Fibroblast of villous mesenchyme (primary cell): ENCODE results near the gene ANKRD60. TPM values are rescaled to one million over a fixed set of nuclear protein-coding genes. Genes with fewer than 3 reads are reported as not detected.

ENCODE experiments used
- DNase-seq: peaks from one replicate; pipeline ENCODE4 v3.0.0-alpha.2; 2010; ENCODE audit warnings: low read depth
- H3K4me3 ChIP-seq: 2 replicates; pipeline ENCODE4 v1.5.1; 2011; ENCODE audit warnings: low read depth, mild to moderate bottlenecking, low read length
- total RNA-seq: library from RNA; depleted of rRNA; stranded (reverse); fragments of >200 nt; gene quantifications from 2 replicates; pipeline ENCODE4 v1.2.3, GENCODE V29; 2012
- TF ChIP-seq, protein P1 (sequence below): IDR thresholded peaks from 2 replicates; pipeline ENCODE4 v1.5.1; 2012; ENCODE audit warnings: low read depth, mild to moderate bottlenecking, low read length; ENCODE audit not compliant: insufficient read depth

The ANKRD60 gene
- total RNA-seq, 1 donor, result not detected

- peak; percentile 66 for DNase-seq
- TF ChIP-seq, protein P1, sequence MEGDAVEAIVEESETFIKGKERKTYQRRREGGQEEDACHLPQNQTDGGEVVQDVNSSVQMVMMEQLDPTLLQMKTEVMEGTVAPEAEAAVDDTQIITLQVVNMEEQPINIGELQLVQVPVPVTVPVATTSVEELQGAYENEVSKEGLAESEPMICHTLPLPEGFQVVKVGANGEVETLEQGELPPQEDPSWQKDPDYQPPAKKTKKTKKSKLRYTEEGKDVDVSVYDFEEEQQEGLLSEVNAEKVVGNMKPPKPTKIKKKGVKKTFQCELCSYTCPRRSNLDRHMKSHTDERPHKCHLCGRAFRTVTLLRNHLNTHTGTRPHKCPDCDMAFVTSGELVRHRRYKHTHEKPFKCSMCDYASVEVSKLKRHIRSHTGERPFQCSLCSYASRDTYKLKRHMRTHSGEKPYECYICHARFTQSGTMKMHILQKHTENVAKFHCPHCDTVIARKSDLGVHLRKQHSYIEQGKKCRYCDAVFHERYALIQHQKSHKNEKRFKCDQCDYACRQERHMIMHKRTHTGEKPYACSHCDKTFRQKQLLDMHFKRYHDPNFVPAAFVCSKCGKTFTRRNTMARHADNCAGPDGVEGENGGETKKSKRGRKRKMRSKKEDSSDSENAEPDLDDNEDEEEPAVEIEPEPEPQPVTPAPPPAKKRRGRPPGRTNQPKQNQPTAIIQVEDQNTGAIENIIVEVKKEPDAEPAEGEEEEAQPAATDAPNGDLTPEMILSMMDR, result no peak
- peak overlapping the region; percentile 16 for H3K4me3 ChIP-seq
Measured at GRCh38 chr20:58237318-58238132, 9.1 kb upstream of the ANKRD60 start.

DNA sequence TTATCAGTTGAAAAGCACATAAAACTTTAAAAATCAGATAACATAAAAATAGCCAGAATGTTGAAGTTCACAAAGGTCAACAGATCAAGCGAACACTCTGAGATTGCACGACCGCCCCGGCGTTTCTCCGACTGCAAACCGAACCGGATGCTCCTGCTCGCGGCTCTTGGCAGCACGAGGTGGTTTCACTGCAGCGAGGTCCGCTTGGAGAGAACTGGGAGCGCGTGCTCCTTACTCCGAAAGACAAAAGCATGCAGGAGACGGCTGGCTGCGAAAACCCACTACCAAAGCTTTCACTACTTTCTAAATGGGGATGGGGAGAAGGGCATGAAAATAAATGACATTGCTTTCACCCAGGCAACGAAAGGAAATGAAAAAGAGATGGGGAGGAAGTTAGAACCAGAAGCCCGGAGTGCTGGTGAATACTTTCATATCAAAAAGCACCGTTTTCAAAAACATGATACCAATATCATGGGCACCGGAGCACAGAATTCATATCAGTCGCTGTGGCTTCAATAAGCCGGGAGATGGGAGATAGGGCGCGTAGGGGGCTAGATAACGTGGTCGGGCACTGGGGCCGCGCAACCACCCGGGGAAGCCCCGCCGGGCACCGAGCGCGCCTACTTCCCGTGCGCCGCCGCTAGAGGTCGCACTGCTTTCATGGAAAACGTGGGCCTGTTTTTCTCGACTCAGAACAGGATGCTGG, 8.3 kb upstream of the ANKRD60 start:
- peak; percentile 64 for DNase-seq
- peak overlapping the region; percentile 56 for H3K4me3 ChIP-seq
- TF ChIP-seq, protein P1, result peak; percentile 95

DNA sequence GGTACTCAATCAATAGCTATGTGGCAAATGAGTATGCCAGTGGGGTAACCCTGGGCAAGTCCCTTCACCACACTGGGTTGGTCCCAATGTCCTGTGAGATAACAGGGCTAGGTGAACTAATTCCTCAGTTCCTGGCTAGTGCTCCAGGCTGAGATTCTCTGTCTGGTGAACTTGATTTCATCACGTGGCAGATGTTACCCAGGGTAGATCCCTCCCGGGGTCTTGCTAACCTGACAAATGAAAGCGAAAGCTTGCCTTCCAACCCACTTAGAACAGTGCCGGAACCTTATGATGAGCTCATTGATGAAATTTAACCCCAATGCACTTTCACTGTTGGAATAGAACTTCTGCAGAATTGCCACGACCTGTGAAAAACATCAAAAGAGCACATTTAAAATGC, 6.6 kb upstream of the ANKRD60 start:
- DNase-seq, result no peak
- H3K4me3 ChIP-seq, result no peak overlapping the region
- TF ChIP-seq, protein P1, result no peak

GRCh38 chr20:58233881-58234528, 5.6 kb upstream of the ANKRD60 start:
- H3K4me3 ChIP-seq, result no peak overlapping the region
- TF ChIP-seq, protein P1, result peak; percentile 91
- DNase-seq, result no peak

DNA sequence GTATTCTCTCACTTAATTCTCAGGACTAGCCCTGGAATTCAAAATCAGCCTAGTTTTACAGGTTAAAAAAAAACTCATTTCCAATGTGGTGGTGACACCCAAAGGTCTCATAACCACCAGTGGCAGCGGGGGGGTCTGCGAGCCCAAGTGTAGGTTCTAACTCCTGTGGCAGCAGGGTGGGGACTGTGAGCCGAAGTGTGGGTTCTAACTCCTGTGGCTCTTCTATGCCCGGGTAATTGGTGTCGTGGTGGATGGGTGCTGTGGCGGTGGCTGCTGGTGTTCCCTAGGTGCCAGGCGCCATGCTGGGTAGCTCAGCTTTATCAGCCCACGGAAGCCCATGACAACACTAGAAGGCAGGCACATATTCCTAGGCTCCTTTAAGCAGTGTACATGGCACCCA, 4.9 kb upstream of the ANKRD60 start:
- no peak for DNase-seq
- H3K4me3 ChIP-seq, result no peak overlapping the region
- TF ChIP-seq, protein P1, result no peak

DNA sequence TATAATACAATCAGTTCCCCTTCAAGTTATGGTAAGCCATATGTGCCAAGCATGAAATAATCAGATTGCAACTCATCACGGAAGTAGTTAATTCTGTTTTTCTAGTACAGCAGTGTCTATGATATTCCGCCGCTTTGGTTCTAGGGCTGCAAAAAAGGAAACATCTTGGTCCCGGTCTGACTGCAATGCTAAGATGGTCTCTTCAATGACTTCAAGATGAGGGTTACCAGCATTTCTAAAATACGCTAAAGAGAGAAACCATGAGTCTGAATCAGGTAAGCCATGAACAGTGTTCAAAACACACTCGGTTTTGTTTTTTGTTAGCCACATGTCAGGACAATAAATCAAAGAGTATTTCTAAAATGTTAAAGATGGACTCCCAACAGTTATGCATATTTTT, 3.2 kb upstream of the ANKRD60 start:
- no peak for DNase-seq
- TF ChIP-seq, protein P1, result no peak
- H3K4me3 ChIP-seq, result no peak overlapping the region
